H1 (cell line): Measurements from ENCODE around the gene IQCN. TPM values are rescaled to one million over a fixed set of nuclear protein-coding genes. Genes with fewer than 3 reads are reported as not detected.

Experiments used
- BACH1 ChIP-seq: IDR thresholded peaks from 2 replicates; pipeline ENCODE4 v1.6.1; 2012; ENCODE audit warnings: low read length, improper control_type of control experiment
- BCL11A ChIP-seq, 2 experiments: IDR thresholded peaks; one replicate each; pipeline ENCODE4 v1.6.1; 2011; ENCODE audit warnings: low read depth in 2 of 2, low read length in 2 of 2, mild to moderate bottlenecking in 2 of 2
- CHD1 ChIP-seq: IDR thresholded peaks from 2 replicates; pipeline ENCODE4 v1.6.1; 2012; ENCODE audit warnings: low read depth, low read length, improper control_type of control experiment
- CHD2 ChIP-seq: IDR thresholded peaks from 2 replicates; pipeline ENCODE4 v1.6.1; 2012; ENCODE audit warnings: low read length, improper control_type of control experiment
- EGR1 ChIP-seq: IDR thresholded peaks from 2 replicates; pipeline ENCODE4 v1.6.1; 2011; ENCODE audit warnings: low read depth, low read length, borderline replicate concordance
- EZH2 ChIP-seq: fragments of 200-600 bp; sonication (generic); IDR thresholded peaks from 2 replicates; pipeline ENCODE4 v1.7.1; 2012; ENCODE audit warnings: low read depth, mild to moderate bottlenecking, moderate library complexity, low read length, inconsistent platforms; ENCODE audit not compliant: severe bottlenecking
- FOSL1 ChIP-seq: IDR thresholded peaks from 2 replicates; pipeline ENCODE4 v1.6.1; 2011; ENCODE audit warnings: mild to moderate bottlenecking, low read depth, low read length, moderate library complexity; ENCODE audit not compliant: insufficient read depth
- JUN ChIP-seq: IDR thresholded peaks from 2 replicates; pipeline ENCODE4 v1.6.1; 2011; ENCODE audit warnings: low read depth, mild to moderate bottlenecking, improper control_type of control experiment, low read length
- KDM5A ChIP-seq: fragments of 200-600 bp; IDR thresholded peaks from 2 replicates; pipeline ENCODE4 v1.7.1; 2012; ENCODE audit warnings: mild to moderate bottlenecking, low read length, inconsistent platforms, mixed read lengths
- MAFK ChIP-seq: IDR thresholded peaks from 2 replicates; pipeline ENCODE4 v1.6.1; 2012; ENCODE audit warnings: low read depth, mild to moderate bottlenecking, improper control_type of control experiment, low read length
- PHF8 ChIP-seq: fragments of 200-600 bp; sonication (generic); conservative IDR thresholded peaks from 2 replicates; pipeline ENCODE4 v1.7.1; 2012; ENCODE audit warnings: low read depth, mild to moderate bottlenecking, inconsistent platforms, low read length, moderate library complexity
- POU5F1 ChIP-seq: IDR thresholded peaks from 2 replicates; pipeline ENCODE4 v1.6.1; 2011; ENCODE audit warnings: low read depth, mild to moderate bottlenecking, low read length, moderate library complexity
- RBBP5 ChIP-seq: IDR thresholded peaks from 2 replicates; pipeline ENCODE4 v1.7.1; 2012; ENCODE audit warnings: low read depth, mild to moderate bottlenecking, inconsistent platforms, low read length, moderate library complexity, borderline replicate concordance
- RNF2 ChIP-seq: fragments of 200-900, 300-1000 bp; sonication (generic); IDR thresholded peaks from 2 replicates; pipeline ENCODE4 v1.7.1; 2016; ENCODE audit warnings: borderline replicate concordance, low read depth, mild to moderate bottlenecking, antibody characterized with exemption, low read length; ENCODE audit not compliant: poor library complexity, severe bottlenecking; ENCODE audit errors: missing control alignments
- SIN3A ChIP-seq, 2 experiments: IDR thresholded peaks in 1 of 2; conservative IDR thresholded peaks in 1 of 2; 2 replicates each; pipeline ENCODE4 v1.6.1; 2011 to 2012; ENCODE audit warnings: low read length in 2 of 2, improper control_type of control experiment in 1 of 2, low read depth in 1 of 2, mild to moderate bottlenecking in 1 of 2
- SIX5 ChIP-seq: IDR thresholded peaks from 2 replicates; pipeline ENCODE4 v1.6.1; 2011; ENCODE audit warnings: mild to moderate bottlenecking, low read depth, low read length
- SP1 ChIP-seq: IDR thresholded peaks from 2 replicates; pipeline ENCODE4 v1.6.1; 2011; ENCODE audit warnings: low read depth, low read length
- SP4 ChIP-seq: IDR thresholded peaks from 2 replicates; pipeline ENCODE4 v1.6.1; 2012; ENCODE audit warnings: low read length, inconsistent platforms
- TAF7 ChIP-seq: optimal IDR thresholded peaks from 2 replicates; pipeline ENCODE3; 2011; ENCODE audit warnings: low read depth, mild to moderate bottlenecking, inconsistent platforms, low read length, moderate library complexity, borderline replicate concordance
- TBP ChIP-seq: IDR thresholded peaks from 2 replicates; pipeline ENCODE4 v1.6.1; 2011; ENCODE audit warnings: low read depth, low read length, improper control_type of control experiment
- YY1 ChIP-seq: IDR thresholded peaks from 2 replicates; pipeline ENCODE4 v1.6.1; 2011; ENCODE audit warnings: low read depth, mild to moderate bottlenecking, low read length
- ZNF274 ChIP-seq: IDR thresholded peaks from 2 replicates; pipeline ENCODE4 v1.7.0; 2012; ENCODE audit warnings: low read length, borderline replicate concordance; ENCODE audit errors: extremely low read depth
- polyA plus RNA-seq, 7 experiments: library from polyadenylated mRNA; depleted of rRNA in 3 of 7; stranded (reverse) in 5 of 7; unstranded in 2 of 7; fragments of >200 nt in 5 of 7; fragments of 200-250 nt in 2 of 7; gene quantifications; 1 replicate in 5 of 7; 2 replicates in 1 of 7; 4 replicates in 1 of 7; pipeline versions ENCODE4 v1.2.1 to v1.2.3, GENCODE V29; 2011 to 2013; ENCODE audit warnings: missing spikeins in 2 of 7, mixed read lengths in 2 of 7
- total RNA-seq: library from RNA; stranded (reverse); fragmentation: NEBNext Ultra II Directional; extraction: Animal tissue kit (Norgen Biotek cat#: 25700); gene quantifications from 2 replicates; pipeline ENCODE4 v1.2.1, GENCODE V29; 2021
- TF ChIP-seq, protein P1 (sequence below): IDR thresholded peaks from 2 replicates; pipeline ENCODE4 v1.6.1; 2011; ENCODE audit warnings: low read depth, mild to moderate bottlenecking, low read length; ENCODE audit not compliant: insufficient read depth

The IQCN gene
- total and polyA plus RNA-seq, 2 of the 8 experiments (the other 6 are each of a cell fraction or from before 2014, with no cell fraction given), result 0.36 to 1.0 TPM

DNA sequence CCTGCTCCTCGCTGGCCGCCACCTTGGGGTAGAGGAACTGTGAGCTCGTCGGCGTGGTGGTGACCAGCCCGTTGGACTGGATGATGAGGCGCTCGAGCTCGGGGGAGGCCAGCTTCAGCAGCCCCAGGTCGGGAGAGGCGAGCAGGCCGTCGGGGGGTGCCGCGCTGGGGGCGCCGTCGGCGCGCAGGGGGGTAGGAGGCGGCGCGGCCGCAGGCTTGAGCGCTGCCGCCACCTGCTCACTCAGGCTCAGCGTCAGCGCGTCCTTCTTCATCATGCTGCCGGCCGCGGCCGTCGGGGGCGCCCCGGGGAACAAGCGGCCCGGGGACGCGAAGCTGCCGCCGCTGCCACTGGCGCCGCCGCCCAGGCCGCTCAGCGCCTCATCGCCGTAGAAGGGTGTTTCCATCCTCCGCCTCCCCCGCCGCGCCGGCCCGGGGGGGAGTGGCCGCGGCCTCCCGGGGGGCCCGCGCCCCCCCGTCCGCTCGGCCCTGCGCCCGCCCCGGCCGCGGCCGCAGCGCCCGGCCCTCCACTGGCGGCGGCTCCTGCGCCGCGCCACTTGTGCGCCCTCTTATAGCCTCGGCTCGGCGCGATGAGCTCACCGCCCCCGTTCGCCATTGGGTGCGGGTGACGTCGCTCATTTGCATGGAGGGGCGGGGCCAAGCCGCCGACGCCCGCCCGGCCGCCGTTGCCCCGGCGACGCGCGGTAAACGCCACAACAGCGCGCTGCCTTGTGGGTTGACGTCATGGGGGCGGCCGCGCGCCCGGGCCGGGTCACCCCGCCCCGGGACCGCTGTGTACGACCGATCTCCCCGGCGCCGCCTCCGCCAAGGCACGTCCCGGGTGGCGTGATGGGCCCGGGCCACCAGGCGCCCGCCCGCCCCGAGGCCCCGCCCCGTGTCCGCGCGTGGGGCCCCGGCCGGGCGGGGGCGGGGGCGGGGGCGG, 7.1 kb upstream of the IQCN start, which contains the start of gene JUND (continued):
- TF ChIP-seq BCL11A (IDR thresholded peaks at IDR 0.05; ENCODE audit: low read depth in 2 of 2, low read length in 2 of 2) (no peak), BACH1 (peak; percentile 87), SIX5 (no peak), MAFK (no peak), TAF7 (peak; percentile 91), ZNF274 (no peak), POU5F1 (no peak), PHF8 (peak; percentile 82), CHD2 (0 out of 2 replicates have a peak, but pooled peaks have one; percentile 9), SP1 (peak; percentile 64), KDM5A (no peak), RBBP5 (no peak), YY1 (no peak), JUN (peak; percentile 91), EGR1 (no peak), CHD1 (no peak), EZH2 (no peak), SP4 (peak; percentile 72; the same call in 1 of the 2 replicates), TBP (peak; percentile 96), SIN3A (conservative IDR thresholded peaks at IDR 0.05 in 1 of 2, IDR thresholded peaks at IDR 0.05 in 1 of 2; ENCODE audit: low read depth in 1 of 2, low read length in 2 of 2) (0 out of 4 replicates have a peak, but pooled peaks of 1 of the 2 experiments have one; percentile 19), RNF2 (no peak), FOSL1 (no peak)
- TF ChIP-seq, protein P1, sequence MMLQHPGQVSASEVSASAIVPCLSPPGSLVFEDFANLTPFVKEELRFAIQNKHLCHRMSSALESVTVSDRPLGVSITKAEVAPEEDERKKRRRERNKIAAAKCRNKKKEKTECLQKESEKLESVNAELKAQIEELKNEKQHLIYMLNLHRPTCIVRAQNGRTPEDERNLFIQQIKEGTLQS, result no peak
